Measurements from ENCODE around the gene TSPAN15. TPM values are rescaled to one million over a fixed set of nuclear protein-coding genes. Genes with fewer than 3 reads are reported as not detected.

Gene TSPAN15
- total RNA-seq, 6 donors from 2014 or later: 19.9 to 69.5 (median 63.0) TPM

DNA sequence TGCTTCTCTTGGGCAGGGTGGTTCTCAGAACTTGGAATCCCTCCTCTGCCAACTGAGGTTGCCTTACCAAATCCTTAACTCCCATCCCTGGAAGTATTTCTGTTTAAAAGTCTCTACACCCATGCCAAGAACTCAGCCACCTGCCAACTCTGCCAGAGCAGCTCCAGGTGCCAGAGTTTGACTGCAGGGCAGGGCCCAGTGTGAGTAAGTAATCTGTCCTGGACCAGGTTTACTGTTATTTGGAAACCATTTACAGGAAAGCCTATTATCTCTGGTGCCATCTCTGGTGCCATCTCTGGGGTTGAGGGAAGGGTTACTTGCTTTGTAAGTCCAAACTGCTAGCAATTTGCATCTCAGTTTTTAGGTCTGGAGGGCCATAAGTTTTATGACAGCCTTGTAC is 2.5 kb downstream of the TSPAN15 start:
- Histone ChIP-seq H3K4me3 (no peak overlapping the region), H3K27me3 (no peaks in the 10 kb centered on the region), H3K4me1 (peaks cover 35 to 79% (median 44%) of the 10 kb centered on the region in 4 donors), H3K27ac (peak overlapping the region in 2 of 4 donors; percentile 62 to 90), H3K9me3 (no peaks in the 10 kb centered on the region), H3K36me3 (no peaks in the 10 kb centered on the region)
- TF ChIP-seq, protein P1, sequence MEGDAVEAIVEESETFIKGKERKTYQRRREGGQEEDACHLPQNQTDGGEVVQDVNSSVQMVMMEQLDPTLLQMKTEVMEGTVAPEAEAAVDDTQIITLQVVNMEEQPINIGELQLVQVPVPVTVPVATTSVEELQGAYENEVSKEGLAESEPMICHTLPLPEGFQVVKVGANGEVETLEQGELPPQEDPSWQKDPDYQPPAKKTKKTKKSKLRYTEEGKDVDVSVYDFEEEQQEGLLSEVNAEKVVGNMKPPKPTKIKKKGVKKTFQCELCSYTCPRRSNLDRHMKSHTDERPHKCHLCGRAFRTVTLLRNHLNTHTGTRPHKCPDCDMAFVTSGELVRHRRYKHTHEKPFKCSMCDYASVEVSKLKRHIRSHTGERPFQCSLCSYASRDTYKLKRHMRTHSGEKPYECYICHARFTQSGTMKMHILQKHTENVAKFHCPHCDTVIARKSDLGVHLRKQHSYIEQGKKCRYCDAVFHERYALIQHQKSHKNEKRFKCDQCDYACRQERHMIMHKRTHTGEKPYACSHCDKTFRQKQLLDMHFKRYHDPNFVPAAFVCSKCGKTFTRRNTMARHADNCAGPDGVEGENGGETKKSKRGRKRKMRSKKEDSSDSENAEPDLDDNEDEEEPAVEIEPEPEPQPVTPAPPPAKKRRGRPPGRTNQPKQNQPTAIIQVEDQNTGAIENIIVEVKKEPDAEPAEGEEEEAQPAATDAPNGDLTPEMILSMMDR (IDR thresholded peaks at IDR 0.05): no peak
- TF ChIP-seq POLR2AphosphoS5 (IDR thresholded peaks at IDR 0.05) (no peak), EP300 (IDR thresholded peaks at IDR 0.05) (no peak), POLR2A (IDR thresholded peaks at IDR 0.05) (no peak)
- no peak for DNase-seq
- ATAC-seq (ENCODE audit: low FRiP score in 2 of 2): no peak

DNA sequence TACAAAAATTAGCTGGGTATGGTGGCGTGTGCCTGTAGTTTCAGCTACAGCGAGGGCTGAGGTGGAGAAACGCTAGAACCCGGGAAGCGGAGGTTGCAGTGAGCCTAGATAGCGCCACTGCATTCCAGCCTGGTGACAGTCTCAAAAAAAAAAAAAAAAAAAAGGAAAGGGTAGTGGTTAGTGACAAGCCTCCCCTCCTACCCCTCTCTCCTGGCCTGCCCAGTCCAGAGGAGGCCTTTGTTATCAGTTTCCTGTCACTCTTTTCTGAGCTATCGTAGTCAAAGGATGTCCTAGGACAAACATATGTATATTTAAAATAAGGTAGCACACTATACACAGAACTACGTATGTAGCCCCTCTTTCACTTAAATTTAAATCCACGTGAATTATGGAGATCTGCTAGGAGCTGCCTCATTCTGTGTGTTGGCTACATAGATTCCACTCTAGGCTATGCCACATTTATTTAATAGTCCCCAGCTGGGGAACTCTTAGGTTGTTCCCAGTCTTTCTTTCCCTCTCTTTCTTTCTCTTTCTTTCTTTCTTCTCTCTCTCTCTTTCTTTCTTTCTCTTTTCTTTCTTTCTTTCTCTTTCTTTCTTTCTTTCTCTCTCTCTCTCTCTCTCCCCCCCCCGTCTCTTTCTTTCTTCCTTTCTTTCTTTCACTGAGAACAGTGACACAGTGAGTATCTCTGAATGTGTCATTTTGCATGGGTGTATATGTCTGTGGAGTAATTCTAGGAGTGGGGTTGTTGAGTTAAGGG is 3.9 kb downstream of the TSPAN15 start:
- H3K27me3 ChIP-seq: no peaks in the 10 kb centered on the region
- ATAC-seq (ENCODE audit: low FRiP score in 2 of 2): no peak
- DNase-seq: no peak
- no peaks in the 10 kb centered on the region for H3K36me3 ChIP-seq
- H3K4me1 ChIP-seq: peaks cover 28 to 70% (median 45%) of the 10 kb centered on the region in 4 donors
- WGBS, 2 donors: 70 to 74% methylated on average over 10 of the region's 10 CpGs
- H3K9me3 ChIP-seq: no peaks in the 10 kb centered on the region
- H3K27ac ChIP-seq: peak overlapping the region in 3 of 4 donors; percentile 46 to 90 (median 62)
- TF ChIP-seq, protein P1 (IDR thresholded peaks at IDR 0.05): no peak
- TF ChIP-seq POLR2AphosphoS5 (IDR thresholded peaks at IDR 0.05) (no peak), POLR2A (IDR thresholded peaks at IDR 0.05) (no peak), EP300 (IDR thresholded peaks at IDR 0.05) (no peak)
- no peak overlapping the region for H3K4me3 ChIP-seq

DNA sequence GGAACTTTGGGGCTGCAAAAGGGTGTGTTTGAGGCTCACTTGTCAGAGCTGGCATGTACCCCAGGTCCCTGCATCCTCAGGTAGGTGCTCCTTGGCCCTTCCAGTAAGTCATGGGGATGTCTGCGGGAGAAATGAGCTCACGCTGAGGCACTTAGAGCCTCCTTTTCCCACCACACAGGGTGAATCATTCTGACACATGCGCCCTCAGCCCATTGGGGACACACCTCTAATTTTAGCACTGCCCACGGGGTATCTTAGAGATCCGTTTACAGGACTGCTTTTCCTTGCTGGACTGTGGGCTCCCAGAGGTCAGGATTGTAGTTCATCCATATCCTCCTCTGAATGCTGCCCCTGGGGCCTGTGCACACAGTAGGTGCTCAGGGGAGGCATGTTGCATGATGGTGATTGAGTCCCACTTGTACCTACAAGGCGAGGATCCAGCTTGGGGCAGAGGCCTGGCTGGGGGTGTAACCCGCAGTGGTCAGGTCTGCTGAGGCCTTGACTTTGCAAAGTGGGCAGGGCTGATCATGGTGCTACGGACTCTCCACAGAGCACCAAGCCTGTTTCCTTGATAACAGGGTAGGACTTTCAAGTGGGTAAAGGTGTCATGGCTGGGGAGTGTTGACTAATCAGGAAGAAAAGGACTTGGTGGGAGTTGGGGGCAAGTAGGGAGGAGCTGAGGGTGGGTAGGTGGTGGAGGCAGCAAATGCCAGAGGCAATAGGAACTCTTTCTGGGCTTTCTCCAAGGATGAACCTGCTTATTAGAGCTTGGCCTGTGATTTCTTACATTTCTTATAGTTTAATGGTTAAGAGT is 5.8 kb downstream of the TSPAN15 start:
- no peaks in the 10 kb centered on the region for H3K9me3 ChIP-seq
- DNase-seq (no peak), ATAC-seq (ENCODE audit: low FRiP score in 2 of 2) (no peak)
- H3K4me1 ChIP-seq: peaks cover 32 to 67% (median 47%) of the 10 kb centered on the region in 4 donors
- H3K27ac ChIP-seq: peak overlapping the region; percentile 52 to 79 (median 70)
- WGBS, 2 donors: 83 to 93% methylated on average over 6 to 8 of the region's 8 CpGs
- no peaks in the 10 kb centered on the region for H3K27me3 ChIP-seq
- H3K36me3 ChIP-seq: no peaks in the 10 kb centered on the region
- TF ChIP-seq POLR2A (IDR thresholded peaks at IDR 0.05): no peak
- TF ChIP-seq POLR2AphosphoS5 (IDR thresholded peaks at IDR 0.05): no peak
- TF ChIP-seq EP300 (IDR thresholded peaks at IDR 0.05): no peak
- no peak overlapping the region for H3K4me3 ChIP-seq

DNA sequence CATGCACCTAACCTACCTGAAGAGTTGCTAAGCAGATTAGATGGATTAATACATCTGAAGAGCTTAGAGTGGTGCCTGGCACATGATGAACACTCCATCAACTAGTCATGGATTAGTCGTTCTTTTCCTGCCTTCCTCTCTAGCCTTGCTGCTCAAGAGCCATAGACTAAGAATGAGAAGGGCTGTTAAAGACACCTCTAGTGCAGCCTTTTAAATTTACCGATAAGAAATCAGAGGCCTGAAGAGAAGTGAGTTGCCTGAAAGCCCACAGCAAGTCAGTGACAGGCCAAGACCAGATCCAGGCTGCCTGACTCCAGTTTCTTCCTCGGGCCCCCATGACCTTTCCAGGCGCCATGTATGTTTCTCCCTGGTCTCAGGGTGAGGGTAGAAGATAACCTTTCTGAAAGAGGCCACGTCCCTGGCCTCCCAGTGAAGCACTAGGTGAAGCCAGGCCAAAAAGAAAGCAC is 6.5 kb downstream of the TSPAN15 start:
- Histone ChIP-seq H3K4me3 (no peak overlapping the region), H3K9me3 (no peaks in the 10 kb centered on the region), H3K27ac (peak overlapping the region; percentile 60 to 79 (median 70)), H3K27me3 (no peaks in the 10 kb centered on the region), H3K4me1 (peaks cover 27 to 67% (median 42%) of the 10 kb centered on the region in 4 donors), H3K36me3 (no peaks in the 10 kb centered on the region)
- peak in 1 of 2 donors; percentile 31 for ATAC-seq (ENCODE audit: low FRiP score in 2 of 2)
- TF ChIP-seq POLR2A (IDR thresholded peaks at IDR 0.05): no peak
- no peak for TF ChIP-seq POLR2AphosphoS5 (IDR thresholded peaks at IDR 0.05)
- TF ChIP-seq, protein P1 (IDR thresholded peaks at IDR 0.05): no peak
- TF ChIP-seq EP300 (IDR thresholded peaks at IDR 0.05): no peak
- 54 to 69% methylated on average over 4 to 5 of the region's 5 CpGs for WGBS, 2 donors
- no peak for DNase-seq
